HepG2 (cell line): Measurements from ENCODE around the gene SUN1. TPM values are rescaled to one million over a fixed set of nuclear protein-coding genes. Genes with fewer than 3 reads are reported as not detected.

Source experiments
- AGO2 ChIP-seq: fragments of 200-400 bp; formaldehyde crosslinking; optimal IDR thresholded peaks from 2 replicates; pipeline ENCODE3; 2017; ENCODE audit warnings: mild to moderate bottlenecking, low read depth, low read length, moderate library complexity
- AKAP8 ChIP-seq: sonication (generic); formaldehyde crosslinking; IDR thresholded peaks from 2 replicates; pipeline ENCODE4 v1.5.1; 2020; ENCODE audit warnings: mild to moderate bottlenecking, missing genetic modification reagents
- HNRNPUL1 ChIP-seq: fragments of 200-400 bp; formaldehyde crosslinking; IDR thresholded peaks from 2 replicates; pipeline ENCODE4 v1.6.1; 2017; ENCODE audit warnings: low read depth, mild to moderate bottlenecking, low read length, moderate library complexity
- PRPF4 ChIP-seq: fragments of 200-400 bp; formaldehyde crosslinking; IDR thresholded peaks from 2 replicates; pipeline ENCODE4 v1.6.1; 2016; ENCODE audit warnings: low read length, low read depth; ENCODE audit not compliant: poor library complexity, severe bottlenecking
- RBFOX2 ChIP-seq: fragments of 200-400 bp; formaldehyde crosslinking; IDR thresholded peaks from 2 replicates; pipeline ENCODE4 v1.6.1; 2017; ENCODE audit warnings: low read depth, mild to moderate bottlenecking, low read length
- THAP11 ChIP-seq: IDR thresholded peaks from 2 replicates; pipeline ENCODE4 v1.6.1; 2016; ENCODE audit warnings: missing biosample characterization, missing genetic modification reagents
- ZNF569 ChIP-seq: sonication (generic); formaldehyde crosslinking; IDR thresholded peaks from 2 replicates; pipeline ENCODE4 v1.5.0; 2020; ENCODE audit warnings: mild to moderate bottlenecking, missing genetic modification reagents, moderate library complexity, borderline replicate concordance
- ZNF687 ChIP-seq: sonication (generic); formaldehyde crosslinking; IDR thresholded peaks from 2 replicates; pipeline ENCODE4 v1.5.1; 2020; ENCODE audit warnings: mild to moderate bottlenecking, missing genetic modification reagents, moderate library complexity
- ZNF691 ChIP-seq: sonication (generic); formaldehyde crosslinking; IDR thresholded peaks from 2 replicates; pipeline ENCODE4 v1.4.0; 2020; ENCODE audit warnings: missing genetic modification reagents, low read depth, mild to moderate bottlenecking, borderline replicate concordance
- ZSCAN25 ChIP-seq: sonication (generic); formaldehyde crosslinking; IDR thresholded peaks from 2 replicates; pipeline ENCODE4 v1.8.0; 2022; ENCODE audit warnings: mild to moderate bottlenecking, missing genetic modification reagents
- polyA plus RNA-seq, 8 experiments: library from polyadenylated mRNA; depleted of rRNA in 3 of 8; stranded (reverse) in 7 of 8; unstranded in 1 of 8; fragments of >200 nt; fragmentation: Illumina TruSeq in 4 of 8; extraction: Trizol in 4 of 8; gene quantifications; 2 replicates each; pipeline versions ENCODE4 v1.2.1 to v1.2.3, GENCODE V29; 2011 to 2016; ENCODE audit warnings: low read depth in 4 of 8, missing spikeins in 1 of 8, mixed read lengths in 1 of 8; ENCODE audit not compliant: insufficient read depth in 1 of 8
- total RNA-seq, 5 experiments: library from RNA; depleted of rRNA; stranded (reverse); fragments of >200 nt; fragmentation: Illumina TruSeq; extraction: Trizol; gene quantifications; 2 replicates each; pipeline ENCODE4 v1.2.3, GENCODE V29; 2016; ENCODE audit warnings: low read depth in 1 of 5
- TF ChIP-seq, protein P1 (sequence below): IDR thresholded peaks from 2 replicates; pipeline ENCODE4 v1.6.1; 2016; ENCODE audit warnings: missing compliant biosample characterization, missing genetic modification reagents, borderline replicate concordance
- TF ChIP-seq, protein P2 (sequence below): sonication (generic); formaldehyde crosslinking; IDR thresholded peaks from 2 replicates; pipeline ENCODE4 v1.4.0; 2020; ENCODE audit warnings: mild to moderate bottlenecking, missing genetic modification reagents
- TF ChIP-seq, protein P3 (sequence below): sonication (generic); formaldehyde crosslinking; IDR thresholded peaks from 2 replicates; pipeline ENCODE4 v1.4.0; 2020; ENCODE audit warnings: missing genetic modification reagents

Gene SUN1
- total and polyA plus RNA-seq, 2 of the 13 experiments (the other 11 are each of a cell fraction or from before 2014, with no cell fraction given): 47.0 to 126 TPM

- TF ChIP-seq, protein P1, sequence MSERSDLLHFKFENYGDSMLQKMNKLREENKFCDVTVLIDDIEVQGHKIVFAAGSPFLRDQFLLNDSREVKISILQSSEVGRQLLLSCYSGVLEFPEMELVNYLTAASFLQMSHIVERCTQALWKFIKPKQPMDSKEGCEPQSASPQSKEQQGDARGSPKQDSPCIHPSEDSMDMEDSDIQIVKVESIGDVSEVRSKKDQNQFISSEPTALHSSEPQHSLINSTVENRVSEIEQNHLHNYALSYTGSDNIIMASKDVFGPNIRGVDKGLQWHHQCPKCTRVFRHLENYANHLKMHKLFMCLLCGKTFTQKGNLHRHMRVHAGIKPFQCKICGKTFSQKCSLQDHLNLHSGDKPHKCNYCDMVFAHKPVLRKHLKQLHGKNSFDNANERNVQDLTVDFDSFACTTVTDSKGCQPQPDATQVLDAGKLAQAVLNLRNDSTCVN: no peak
- TF ChIP-seq ZNF691 (CRISPR knock-in tag) (no peak), RBFOX2 (peak; percentile 61), THAP11 (CRISPR knock-in tag) (no peak), AGO2 (peak; percentile 61), ZSCAN25 (CRISPR knock-in tag) (peak; percentile 69; the same call in 1 of the 2 replicates), ZNF569 (CRISPR knock-in tag) (no peak), HNRNPUL1 (no peak), AKAP8 (no peak), ZNF687 (CRISPR knock-in tag) (peak; percentile 43; the same call in 1 of the 2 replicates), PRPF4 (no peak)
- TF ChIP-seq, protein P2, sequence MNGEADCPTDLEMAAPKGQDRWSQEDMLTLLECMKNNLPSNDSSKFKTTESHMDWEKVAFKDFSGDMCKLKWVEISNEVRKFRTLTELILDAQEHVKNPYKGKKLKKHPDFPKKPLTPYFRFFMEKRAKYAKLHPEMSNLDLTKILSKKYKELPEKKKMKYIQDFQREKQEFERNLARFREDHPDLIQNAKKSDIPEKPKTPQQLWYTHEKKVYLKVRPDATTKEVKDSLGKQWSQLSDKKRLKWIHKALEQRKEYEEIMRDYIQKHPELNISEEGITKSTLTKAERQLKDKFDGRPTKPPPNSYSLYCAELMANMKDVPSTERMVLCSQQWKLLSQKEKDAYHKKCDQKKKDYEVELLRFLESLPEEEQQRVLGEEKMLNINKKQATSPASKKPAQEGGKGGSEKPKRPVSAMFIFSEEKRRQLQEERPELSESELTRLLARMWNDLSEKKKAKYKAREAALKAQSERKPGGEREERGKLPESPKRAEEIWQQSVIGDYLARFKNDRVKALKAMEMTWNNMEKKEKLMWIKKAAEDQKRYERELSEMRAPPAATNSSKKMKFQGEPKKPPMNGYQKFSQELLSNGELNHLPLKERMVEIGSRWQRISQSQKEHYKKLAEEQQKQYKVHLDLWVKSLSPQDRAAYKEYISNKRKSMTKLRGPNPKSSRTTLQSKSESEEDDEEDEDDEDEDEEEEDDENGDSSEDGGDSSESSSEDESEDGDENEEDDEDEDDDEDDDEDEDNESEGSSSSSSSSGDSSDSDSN: peak; percentile 47; the same call in 1 of the 2 replicates
- TF ChIP-seq, protein P3, sequence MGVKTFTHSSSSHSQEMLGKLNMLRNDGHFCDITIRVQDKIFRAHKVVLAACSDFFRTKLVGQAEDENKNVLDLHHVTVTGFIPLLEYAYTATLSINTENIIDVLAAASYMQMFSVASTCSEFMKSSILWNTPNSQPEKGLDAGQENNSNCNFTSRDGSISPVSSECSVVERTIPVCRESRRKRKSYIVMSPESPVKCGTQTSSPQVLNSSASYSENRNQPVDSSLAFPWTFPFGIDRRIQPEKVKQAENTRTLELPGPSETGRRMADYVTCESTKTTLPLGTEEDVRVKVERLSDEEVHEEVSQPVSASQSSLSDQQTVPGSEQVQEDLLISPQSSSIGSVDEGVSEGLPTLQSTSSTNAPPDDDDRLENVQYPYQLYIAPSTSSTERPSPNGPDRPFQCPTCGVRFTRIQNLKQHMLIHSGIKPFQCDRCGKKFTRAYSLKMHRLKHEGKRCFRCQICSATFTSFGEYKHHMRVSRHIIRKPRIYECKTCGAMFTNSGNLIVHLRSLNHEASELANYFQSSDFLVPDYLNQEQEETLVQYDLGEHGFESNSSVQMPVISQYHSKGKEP (CRISPR knock-in tag): no peak
These were observed 45.3 kb downstream of the SUN1 start (continued) for GRCh38 chr7:877312-878232.
